GM18870 (cell line): ENCODE data around the gene GABRA4.

ENCODE experiments used
- ATAC-seq: cut with Tn5 transposase; IDR thresholded peaks from one replicate; pipeline ENCODE4 v1.9.1; 2021; ENCODE audit warnings: moderate library complexity; ENCODE audit not compliant: unreplicated experiment

The GABRA4 gene

DNA sequence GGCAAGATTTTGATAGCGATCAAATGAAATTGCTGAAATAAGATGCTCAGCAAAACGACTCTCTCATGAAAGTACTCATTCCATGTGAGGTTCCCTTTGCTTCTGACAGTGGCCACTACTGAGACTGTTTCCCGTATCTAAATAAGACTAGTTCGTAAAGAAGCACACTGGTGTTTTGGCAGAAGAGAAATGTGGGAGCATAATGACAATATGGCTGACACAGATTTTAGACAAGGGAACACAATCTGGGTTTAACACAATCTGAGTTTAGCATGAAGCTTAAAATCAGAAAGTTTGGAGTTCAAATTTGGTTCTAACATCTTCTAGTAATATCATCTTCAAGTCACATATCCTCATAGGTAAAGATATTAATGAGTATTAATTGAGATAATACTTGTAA lies 13.7 kb downstream of the GABRA4 start:
- ATAC-seq, result no peak

DNA sequence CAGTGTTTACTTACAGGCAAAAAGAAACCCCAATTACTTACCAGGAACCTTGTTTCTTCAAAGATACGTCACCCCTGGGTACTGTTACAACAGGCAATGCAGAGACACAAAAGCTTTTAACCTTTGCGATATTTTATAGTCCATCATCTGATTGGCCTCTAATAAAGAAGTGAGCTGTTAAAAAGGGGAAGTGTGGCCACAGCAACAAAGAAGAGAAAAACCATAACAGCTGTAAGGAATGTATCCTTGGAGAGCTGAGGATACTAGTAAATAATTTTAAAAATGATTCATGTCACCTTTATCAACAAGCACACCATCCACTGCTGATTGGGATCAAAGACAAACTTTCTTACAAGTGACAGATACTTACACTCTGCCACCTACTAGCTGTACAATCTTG lies 14.1 kb downstream of the GABRA4 start:
- no peak for ATAC-seq

DNA sequence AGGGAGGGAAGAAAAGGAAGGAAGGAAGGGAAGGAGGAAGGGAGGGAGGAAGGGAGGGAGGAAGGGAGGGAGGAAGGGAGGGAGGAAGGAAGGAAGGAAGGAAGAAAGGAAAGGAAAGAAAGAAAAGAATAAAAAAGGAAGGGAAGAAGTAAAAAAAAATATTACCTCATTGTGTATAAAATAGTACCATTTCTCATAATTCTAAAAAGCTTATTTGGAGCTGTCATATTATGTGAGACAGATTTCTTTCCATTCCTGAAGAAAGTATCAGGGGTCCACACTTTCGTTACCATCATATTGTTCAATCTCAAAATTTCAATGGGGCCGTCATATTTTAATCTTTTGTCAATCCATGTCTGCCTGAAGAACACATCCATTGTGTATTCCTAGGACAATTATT lies 16.1 kb downstream of the GABRA4 start:
- ATAC-seq, result no peak

DNA sequence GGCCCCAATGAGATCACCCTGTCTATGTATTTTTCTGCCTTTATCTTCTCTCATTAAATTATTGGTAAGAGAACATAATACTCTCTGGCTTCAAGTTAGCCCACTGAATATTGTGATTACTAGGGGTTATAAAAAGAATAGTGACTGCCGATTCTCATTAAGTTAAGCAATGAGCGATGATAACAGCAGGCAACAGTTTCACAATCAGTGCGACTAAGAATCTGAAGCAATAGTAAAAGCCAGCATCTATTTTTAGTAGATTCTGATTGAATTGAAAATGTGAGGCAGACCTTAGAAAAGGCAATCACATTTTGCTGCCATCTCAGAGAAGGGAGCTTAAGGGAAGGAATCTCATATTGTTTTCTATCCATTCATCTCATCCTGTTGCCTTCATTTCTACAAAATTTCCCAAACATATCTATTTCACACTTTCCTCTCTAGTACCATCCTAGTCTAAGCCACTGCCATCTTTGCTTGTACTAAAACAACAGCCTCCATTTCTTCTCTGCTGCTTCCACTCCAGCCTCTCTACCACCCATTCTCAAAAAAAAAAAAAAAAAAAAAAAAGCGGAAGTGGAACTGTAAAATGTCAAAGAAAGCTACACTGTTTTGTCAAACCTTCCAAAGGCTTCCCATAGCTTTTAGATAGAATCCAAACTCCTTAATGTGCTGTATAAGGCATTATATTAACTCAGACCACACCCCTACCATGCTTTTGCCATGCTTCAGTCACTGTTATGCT lies 17.4 kb downstream of the GABRA4 start:
- no peak for ATAC-seq

DNA sequence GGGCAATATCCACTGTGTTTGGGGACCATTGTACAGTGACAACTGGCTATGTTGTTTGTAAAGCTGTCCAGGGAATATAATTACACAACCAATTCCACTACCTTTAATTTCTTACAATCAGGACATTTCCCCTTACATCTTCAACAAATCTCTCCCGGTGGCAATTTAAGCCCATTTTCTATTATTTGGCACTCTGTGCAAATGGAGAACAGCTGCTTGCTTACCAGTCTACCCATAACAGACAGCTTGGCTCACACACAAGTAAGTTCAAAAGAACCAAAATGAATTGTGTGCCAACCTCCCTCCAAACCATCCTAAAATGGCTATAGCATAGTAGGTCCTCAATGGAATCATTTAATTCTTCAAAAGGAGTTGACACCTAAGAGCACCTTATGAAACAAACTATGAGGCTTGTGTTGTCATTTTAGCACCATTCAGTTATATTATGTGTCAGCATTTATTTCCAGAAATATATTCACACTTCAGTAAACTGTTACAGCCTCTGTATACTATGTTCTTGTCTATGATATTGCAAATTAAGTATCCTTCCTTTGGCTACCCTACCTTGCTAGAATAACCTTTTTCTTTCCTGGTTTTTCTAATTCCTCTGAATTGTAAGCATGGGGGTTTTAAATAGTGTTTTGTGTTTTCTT lies 18.4 kb downstream of the GABRA4 start:
- no peak for ATAC-seq

DNA sequence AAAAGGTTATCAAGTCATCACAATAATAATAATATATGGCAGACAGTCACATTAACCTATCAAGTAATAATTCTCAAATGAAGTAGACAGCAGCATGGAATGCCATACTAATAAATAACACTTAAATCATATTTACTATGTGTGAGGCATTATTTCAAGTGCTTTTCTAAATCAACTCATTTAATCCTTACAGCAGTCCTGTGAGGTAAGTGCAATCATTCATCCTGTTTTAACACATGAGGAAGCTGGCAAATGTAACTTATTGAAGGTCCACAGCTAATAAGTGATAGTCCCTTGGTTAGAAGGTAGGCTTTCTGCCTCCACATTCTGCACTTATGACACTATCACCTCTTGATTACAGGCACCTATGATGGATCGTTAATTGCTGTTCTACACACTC lies 24.5 kb downstream of the GABRA4 start:
- no peak for ATAC-seq

DNA sequence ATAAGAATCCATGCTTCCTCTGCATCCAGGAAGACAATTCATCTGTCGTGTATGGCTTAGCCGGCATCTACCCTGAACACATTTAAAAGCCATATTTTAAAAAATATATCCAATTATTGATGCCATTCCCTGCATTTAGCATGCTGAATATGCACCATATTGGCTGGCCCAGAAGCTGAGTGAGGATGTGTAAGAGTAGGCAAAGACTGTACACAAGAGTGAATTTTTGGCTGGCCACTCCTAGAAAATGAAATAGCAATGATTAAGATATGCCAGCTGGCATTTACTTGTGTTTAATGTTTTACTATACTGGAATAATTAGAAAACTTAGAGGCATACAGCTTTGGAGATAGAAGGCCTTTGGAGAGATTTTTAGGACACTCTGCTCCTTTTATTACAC lies 25.8 kb downstream of the GABRA4 start:
- ATAC-seq, result no peak

DNA sequence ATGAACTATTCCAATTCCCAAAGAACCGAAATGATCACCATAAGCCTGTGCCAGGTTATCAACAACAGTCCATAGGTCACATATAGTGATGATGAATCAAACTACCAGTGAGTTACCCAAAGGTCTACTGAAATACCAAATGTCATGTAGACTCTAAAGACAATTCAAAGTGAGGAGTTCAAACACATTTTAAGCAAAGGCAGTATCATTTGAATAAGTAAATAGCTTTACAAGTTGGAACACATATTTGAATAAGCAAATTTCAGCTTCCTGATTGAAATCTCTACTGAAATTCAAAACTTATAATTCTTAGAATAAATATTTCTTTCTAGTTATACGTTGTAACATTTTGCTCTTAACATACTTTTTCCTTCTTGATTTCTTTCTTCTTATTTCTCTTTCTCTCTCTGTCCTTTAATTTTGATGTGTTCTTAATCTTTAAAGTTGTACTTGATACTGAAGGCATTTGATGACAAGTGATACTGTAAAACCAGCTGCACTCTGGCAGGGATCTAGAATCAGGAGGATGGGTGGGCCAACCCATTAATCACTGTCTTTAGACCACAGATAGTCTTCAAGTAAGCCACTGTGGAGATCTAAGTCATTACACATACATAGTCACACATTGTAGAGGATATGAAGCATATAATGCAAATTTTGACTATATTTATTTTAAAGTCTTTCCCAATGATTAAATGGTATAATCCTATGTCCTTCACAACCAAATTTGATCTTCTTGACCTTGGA lies 34.5 kb downstream of the GABRA4 start:
- no peak for ATAC-seq

DNA sequence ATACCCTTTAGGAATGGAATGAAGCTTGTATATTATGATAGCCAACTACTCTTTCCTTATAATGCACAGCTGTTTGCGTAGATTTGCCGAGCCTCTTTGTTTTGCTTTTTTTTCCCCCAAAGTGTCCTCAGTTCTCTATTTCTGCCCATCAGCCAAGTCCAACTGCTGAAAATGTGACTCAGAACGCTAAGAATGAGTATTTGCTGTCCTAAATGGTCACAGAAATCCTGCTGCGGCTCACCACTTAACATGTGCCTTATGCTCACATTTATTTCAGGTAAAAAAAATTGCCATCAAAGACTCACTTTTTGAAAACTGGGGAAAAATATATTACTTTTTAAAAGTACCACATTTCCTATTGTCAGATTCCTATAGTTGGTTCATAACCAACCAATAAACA lies 36.9 kb downstream of the GABRA4 start:
- no peak for ATAC-seq

DNA sequence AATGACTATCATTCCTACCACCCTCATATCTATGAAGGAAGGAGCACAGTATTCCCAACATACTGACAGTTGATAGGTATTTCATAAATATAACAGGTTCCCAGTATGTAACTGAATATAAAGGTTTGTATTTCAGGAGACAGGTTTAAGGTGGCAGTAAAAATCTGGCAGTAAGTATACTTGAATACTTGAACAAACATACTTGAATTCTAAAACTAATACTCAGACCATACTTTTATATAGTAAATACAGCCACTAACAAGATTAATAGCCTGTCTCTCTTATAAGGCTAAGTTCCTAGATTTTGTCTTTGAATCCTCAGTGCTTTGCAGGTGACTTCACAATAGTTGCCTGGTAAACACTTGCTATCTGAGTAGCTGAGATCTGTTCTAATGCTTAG lies 37.8 kb downstream of the GABRA4 start:
- no peak for ATAC-seq

DNA sequence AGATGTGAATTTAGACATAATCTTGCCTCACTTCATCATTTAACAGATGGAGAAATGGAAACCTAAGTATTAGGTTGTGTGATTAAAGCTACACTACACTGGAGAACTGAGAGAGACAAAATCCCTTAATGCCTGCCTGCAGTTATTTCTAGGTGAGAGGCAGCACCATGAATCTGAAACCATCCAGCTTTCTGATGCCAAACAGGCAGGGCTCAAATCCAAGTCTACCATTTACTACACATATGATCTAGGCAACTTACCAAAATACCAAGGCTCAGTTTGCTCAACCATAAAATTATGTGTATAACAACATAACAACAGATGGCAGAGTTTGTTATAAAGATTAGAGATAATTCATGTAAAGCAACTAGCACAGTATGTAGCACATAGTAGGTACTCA lies 38.7 kb downstream of the GABRA4 start:
- ATAC-seq, result no peak

DNA sequence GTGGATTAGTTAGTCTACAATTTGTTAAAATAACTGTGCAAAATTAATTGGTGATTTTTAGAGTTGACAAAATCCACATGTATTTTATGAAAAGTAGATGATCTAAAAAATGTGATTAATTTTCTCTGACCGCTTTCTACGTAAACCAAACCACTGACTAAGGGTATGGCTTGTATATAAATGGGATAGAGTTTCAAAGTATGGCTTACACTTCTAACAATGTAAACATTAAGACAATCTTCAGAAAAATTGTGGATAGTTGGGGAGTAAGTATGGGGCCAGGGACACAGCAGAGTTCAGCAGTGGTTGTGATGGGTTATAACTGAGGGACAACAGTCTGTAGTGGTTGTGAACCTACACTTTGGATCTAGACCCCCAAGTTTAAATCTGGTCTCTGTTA lies 39.8 kb downstream of the GABRA4 start:
- ATAC-seq, result no peak

DNA sequence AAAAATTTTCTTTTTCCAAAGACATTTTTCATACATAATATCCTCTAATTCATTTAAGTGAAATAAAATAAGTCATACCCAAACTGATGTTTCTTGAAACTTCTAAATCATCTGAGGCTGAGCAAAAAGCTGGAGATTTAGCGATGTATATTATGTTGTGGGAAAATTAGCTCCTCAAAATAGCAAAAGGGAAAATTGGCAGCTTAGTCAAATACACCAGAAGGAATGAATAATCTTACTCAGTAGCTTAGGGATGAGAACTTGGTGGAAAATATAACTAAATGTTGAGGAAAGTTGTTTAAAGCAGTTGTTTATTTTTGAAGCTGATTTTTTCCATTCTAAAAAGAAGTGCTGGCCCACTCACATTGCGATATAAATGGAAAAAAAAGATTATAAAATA lies 40.9 kb downstream of the GABRA4 start:
- ATAC-seq, result no peak

DNA sequence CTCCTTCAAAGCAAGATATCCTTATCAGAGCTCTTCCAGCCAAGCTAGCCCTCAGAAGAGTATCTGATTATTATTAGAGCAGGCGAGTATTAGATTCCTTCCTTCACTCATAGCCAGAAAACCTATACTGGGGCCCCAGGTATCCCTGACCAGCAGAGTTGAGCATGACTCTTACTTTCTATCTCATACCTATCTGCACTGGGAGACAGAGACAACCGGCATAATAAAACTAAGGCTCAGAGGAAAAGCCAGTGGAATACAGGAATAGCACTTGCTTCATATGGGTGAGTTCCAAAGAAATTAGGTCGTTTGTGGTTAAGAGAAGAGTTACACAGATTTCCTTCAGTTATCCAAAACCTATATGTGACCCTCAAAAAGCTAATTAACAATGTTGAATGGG lies 42.6 kb downstream of the GABRA4 start:
- ATAC-seq, result no peak

DNA sequence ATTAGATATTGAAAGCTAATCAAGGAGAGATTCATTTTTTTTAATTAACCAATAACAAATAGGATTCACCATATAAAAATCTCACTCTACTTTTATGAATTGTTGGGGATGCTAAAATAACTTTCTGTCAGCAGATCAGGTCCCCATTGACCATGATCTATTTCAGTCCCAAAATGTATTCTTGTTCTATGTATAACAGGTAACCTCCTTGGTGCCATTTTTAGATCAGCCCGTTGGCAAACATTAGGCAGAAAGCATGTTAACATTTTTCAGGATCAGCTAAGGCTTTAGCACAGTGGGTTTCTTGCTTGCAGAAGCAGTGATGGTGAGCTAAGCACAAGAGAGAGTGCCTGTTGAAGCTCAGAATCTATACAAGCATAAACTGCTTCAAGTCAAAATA lies 43.6 kb downstream of the GABRA4 start:
- no peak for ATAC-seq

DNA sequence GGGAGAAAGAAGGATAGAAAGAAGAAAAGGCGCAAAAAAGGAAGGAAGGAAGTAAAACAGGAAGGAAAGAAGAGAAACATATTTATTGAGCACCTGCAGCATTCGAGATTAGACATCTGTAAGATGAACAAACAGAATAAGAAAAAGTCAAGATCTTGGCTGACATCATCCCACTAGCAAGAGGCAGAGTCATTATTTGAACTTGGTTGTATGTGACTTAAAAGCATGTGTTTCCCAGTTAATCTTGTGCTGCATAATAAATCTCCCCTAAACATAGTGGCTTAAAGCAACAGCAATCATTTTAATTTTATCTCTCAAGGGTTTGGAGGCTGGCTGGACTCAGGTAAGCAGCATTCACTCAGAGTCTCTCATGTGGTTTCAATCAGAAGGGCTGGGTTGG lies 45.8 kb downstream of the GABRA4 start:
- ATAC-seq, result no peak

DNA sequence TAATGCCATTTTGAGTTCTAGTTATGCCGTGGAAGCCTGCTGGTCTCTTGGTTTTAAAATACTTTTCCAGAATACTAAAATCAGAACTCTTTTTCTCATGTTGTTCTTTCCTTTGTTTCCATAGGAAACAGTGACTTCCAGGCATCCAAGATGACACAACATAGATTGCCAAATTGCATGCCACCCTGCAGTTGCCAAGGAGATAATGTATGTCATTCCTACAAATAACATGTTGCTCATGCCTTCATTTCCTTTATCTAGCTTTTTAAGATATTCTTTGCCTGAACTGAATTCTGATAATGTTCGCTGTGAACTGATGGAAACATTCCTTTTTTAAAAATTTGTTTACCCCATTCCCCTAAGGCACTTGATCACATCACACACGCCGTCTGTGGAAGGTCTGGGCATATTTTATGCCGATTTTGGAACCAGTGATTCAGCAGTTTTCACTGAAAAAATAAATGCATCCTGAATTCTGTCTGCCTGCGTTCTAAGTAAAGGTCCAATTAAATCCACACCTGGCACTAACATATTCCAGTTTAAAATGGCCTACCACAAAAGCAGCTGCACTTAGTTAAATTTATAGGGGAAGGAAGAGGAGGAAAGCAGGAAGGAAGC lies 46.4 kb downstream of the GABRA4 start:
- ATAC-seq, result no peak

DNA sequence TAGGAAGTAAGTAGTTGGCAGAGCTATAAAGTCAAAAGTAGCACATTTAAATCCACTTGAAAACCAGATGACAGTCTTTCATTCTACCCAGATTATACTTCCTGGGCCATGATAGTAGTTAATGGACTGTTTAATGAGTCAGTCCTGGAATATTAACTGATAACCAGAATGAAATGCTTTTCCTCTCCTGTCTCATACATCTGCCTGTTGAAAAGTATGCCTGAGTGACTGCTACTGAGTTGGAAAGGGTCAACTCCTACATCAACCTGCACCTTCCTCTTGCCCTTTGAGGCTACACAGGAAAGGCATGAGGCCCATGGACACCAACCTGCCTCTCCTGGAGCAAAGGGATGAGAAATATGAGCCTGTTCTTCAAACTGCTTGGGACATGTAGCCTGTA lies 48.3 kb downstream of the GABRA4 start:
- no peak for ATAC-seq

DNA sequence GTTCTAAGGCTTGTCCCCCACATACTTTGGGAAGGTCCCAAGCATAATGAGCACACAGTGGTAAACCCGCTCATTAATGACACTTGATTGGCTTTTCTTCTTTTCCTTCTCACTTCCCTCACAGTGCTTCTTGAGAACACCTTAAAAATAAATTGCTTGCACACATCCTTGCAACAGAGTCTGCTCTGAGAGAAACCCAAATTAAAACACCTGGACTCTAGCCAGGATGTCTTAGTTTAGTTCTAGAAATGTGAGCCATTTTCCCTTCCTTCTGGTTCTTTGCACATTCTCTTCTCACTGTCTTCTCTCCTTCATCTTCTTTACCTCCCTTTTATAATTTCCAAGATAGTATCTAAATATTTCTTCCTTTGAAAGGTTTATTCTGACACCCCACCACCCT lies 49.0 kb downstream of the GABRA4 start:
- no peak for ATAC-seq

DNA sequence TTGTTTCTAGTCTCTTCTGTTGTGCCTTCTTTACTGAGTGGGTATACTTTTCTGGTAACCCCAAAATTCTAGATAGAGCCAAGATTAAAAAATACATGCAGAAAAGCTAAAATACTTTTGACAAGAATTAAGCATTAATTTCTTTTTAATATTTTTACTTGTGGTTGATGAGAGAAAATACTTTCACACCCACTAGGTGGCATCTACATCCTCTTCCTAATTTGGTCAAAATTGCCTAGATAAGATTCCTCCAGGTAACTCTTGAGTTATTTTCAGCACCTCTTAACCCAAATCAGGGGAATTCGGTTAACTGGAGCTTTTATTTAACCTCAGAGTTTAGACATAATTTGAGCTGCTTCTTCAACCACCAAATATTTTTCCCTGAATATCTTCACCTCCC lies 55.9 kb downstream of the GABRA4 start:
- no peak for ATAC-seq

DNA sequence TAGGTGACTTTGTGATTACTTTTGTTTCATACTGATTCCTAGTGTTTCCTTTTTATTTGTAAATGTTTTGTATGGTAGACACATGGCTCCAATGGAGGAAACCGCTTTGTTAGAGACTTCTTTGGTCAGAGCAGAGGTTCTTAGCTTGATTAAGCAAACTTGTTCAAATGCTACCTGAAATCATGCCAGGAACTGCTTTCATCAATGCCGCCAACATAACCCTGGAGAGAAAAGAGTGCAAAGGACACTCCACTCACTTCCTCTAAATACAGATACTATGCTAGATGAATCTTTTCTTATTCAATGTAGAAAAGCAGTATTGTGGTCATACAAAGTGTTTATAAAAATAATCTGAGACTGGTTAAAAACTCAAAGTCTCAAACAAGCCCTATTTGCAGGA lies 58.7 kb downstream of the GABRA4 start:
- no peak for ATAC-seq

DNA sequence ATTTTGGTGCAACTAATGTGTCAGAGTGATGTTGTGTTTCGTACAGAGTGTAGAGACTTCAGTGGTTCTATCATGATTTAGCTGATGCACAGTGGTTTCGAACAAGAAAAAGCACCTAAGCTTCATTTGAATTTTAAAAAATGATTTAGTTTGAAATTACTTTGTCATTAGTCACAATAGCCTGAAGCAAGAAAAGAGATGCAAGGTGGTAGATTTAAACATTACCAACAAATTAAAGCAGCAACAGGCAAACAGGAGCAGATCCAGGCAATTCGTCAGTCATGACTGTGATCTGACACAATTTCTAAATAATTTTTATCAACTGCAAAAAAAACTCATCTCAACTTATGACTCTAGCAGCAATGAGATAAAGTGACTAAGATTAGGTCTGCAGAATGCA lies 59.7 kb downstream of the GABRA4 start:
- ATAC-seq, result no peak
